OCI-M1 (cell line): ENCODE results near the gene CDH19.

Experiments
- DNase-seq: peaks from one replicate; lab custom pipeline; 2025; lab: John Stamatoyannopoulos, UW

Gene CDH19

GRCh38 chr18:66603941-66604627 lies at the start of gene CDH19:
CDH19 (minus strand) TSS chr18:66604090; CDS start chr18:66572204, 31,886 bp downstream.
- DNase-seq, result no peak

GRCh38 chr18:66647671-66648070 lies 43.8 kb upstream of the CDH19 start:
- DNase-seq, result no peak

GRCh38 chr18:66646609-66647008 lies 42.7 kb upstream of the CDH19 start:
- DNase-seq, result peak; percentile 28

GRCh38 chr18:66645983-66646382 lies 42.1 kb upstream of the CDH19 start:
- no peak for DNase-seq

- no peak for DNase-seq
Measured at GRCh38 chr18:66641056-66641455, 37.2 kb upstream of the CDH19 start.

- DNase-seq, result peak; percentile 22
Measured at GRCh38 chr18:66640431-66640830, 36.5 kb upstream of the CDH19 start.

GRCh38 chr18:66638856-66639629 lies 35.2 kb upstream of the CDH19 start:
- peak; percentile 79 for DNase-seq

- no peak for DNase-seq
Measured at GRCh38 chr18:66635342-66635741, 31.5 kb upstream of the CDH19 start.

- no peak for DNase-seq
Measured at GRCh38 chr18:66632756-66633155, 28.9 kb upstream of the CDH19 start.

GRCh38 chr18:66630831-66631230 lies 26.9 kb upstream of the CDH19 start:
- peak; percentile 78 for DNase-seq

GRCh38 chr18:66623821-66624220 lies 19.9 kb upstream of the CDH19 start:
- no peak for DNase-seq

GRCh38 chr18:66621816-66622576 lies 18.1 kb upstream of the CDH19 start:
- DNase-seq, result no peak

- peak; percentile 57 for DNase-seq
Measured at GRCh38 chr18:66616523-66616983, 12.7 kb upstream of the CDH19 start.

- DNase-seq, result no peak
Measured at GRCh38 chr18:66615176-66615575, 11.3 kb upstream of the CDH19 start.

GRCh38 chr18:66607632-66608031 lies 3.7 kb upstream of the CDH19 start:
- no peak for DNase-seq

- DNase-seq, result no peak
Measured at GRCh38 chr18:66601649-66602048, 2.2 kb downstream of the CDH19 start.

GRCh38 chr18:66599190-66599589 lies 4.7 kb downstream of the CDH19 start:
- no peak for DNase-seq

GRCh38 chr18:66587430-66587829 lies 16.5 kb downstream of the CDH19 start:
- DNase-seq, result no peak

- DNase-seq, result no peak
Measured at GRCh38 chr18:66582211-66582610, 21.7 kb downstream of the CDH19 start.

- no peak for DNase-seq
Measured at GRCh38 chr18:66575263-66575662, 28.6 kb downstream of the CDH19 start.

GRCh38 chr18:66571845-66572244 lies 32.0 kb downstream of the CDH19 start:
- DNase-seq, result no peak

- no peak for DNase-seq
Measured at GRCh38 chr18:66566616-66567015, 37.3 kb downstream of the CDH19 start.

- DNase-seq, result no peak
Measured at GRCh38 chr18:66564236-66564635, 39.7 kb downstream of the CDH19 start.
